Trophoblast cell (in vitro differentiated cells and primary cell): Measurements from ENCODE around the gene MED12L.
A peak's percentile ranks its signal among the peaks of the same experiment; 100 is the strongest.

ENCODE experiments used
- DNase-seq, 2 donors: peaks; one replicate each; pipeline ENCODE4 v3.0.0-alpha.2; 2016
- H2AFZ ChIP-seq: 2 replicates; pipeline ENCODE4 v1.6.1; 2013; ENCODE audit warnings: low read length, moderate library complexity, mild to moderate bottlenecking; ENCODE audit not compliant: insufficient read depth, poor library complexity
- H2AK5ac ChIP-seq: 2 replicates; pipeline ENCODE4 v1.6.1; 2013; ENCODE audit warnings: mild to moderate bottlenecking, low read length
- H2BK120ac ChIP-seq: 2 replicates; pipeline ENCODE4 v1.6.1; 2013; ENCODE audit warnings: low read length, mild to moderate bottlenecking, moderate library complexity; ENCODE audit not compliant: insufficient read depth, poor library complexity
- H2BK12ac ChIP-seq: 2 replicates; pipeline ENCODE4 v1.6.1; 2013; ENCODE audit warnings: mild to moderate bottlenecking, low read length, moderate library complexity
- H2BK5ac ChIP-seq: 2 replicates; pipeline ENCODE4 v1.6.1; 2013; ENCODE audit warnings: low read length, low read depth, moderate library complexity, mild to moderate bottlenecking; ENCODE audit not compliant: poor library complexity
- H3K14ac ChIP-seq: 2 replicates; pipeline ENCODE4 v1.6.1; 2013; ENCODE audit warnings: mild to moderate bottlenecking, low read length
- H3K18ac ChIP-seq: 2 replicates; pipeline ENCODE4 v1.6.1; 2013; ENCODE audit warnings: mild to moderate bottlenecking, low read length
- H3K23ac ChIP-seq: 2 replicates; pipeline ENCODE4 v1.6.1; 2013; ENCODE audit warnings: low read length
- H3K27ac ChIP-seq: 2 replicates; pipeline ENCODE4 v1.5.1; 2013; ENCODE audit warnings: low read depth, mild to moderate bottlenecking, inconsistent platforms, low read length, moderate library complexity
- H3K27me3 ChIP-seq: 2 replicates; pipeline ENCODE4 v1.6.1; 2013; ENCODE audit warnings: inconsistent platforms, mild to moderate bottlenecking, low read length, moderate library complexity; ENCODE audit not compliant: insufficient read depth
- H3K36me3 ChIP-seq, 2 experiments: 1 replicate in 1 of 2; 2 replicates in 1 of 2; pipeline ENCODE4 v1.6.1; 2013; ENCODE audit warnings: low read length in 2 of 2, mild to moderate bottlenecking in 2 of 2, moderate library complexity in 1 of 2; ENCODE audit not compliant: insufficient read depth in 2 of 2, control insufficient read depth in 1 of 2
- H3K4ac ChIP-seq: 2 replicates; pipeline ENCODE4 v1.6.1; 2013; ENCODE audit warnings: low read depth, mild to moderate bottlenecking, low read length, moderate library complexity
- H3K4me1 ChIP-seq, 2 experiments: 1 replicate in 1 of 2; 2 replicates in 1 of 2; pipeline ENCODE4 v1.6.1; 2013; ENCODE audit warnings: low read length in 2 of 2, mild to moderate bottlenecking in 2 of 2, moderate library complexity in 1 of 2; ENCODE audit not compliant: insufficient read depth in 2 of 2, control insufficient read depth in 1 of 2
- H3K4me2 ChIP-seq: 2 replicates; pipeline ENCODE4 v1.6.1; 2013; ENCODE audit warnings: inconsistent platforms, mild to moderate bottlenecking, low read length, moderate library complexity
- H3K4me3 ChIP-seq: 2 replicates; pipeline ENCODE4 v1.5.1; 2013; ENCODE audit warnings: mild to moderate bottlenecking, low read depth, low read length, inconsistent platforms
- H3K79me1 ChIP-seq: one replicate; pipeline ENCODE4 v1.6.1; 2013; ENCODE audit warnings: low read length
- H3K79me2 ChIP-seq: 2 replicates; pipeline ENCODE4 v1.6.1; 2013; ENCODE audit warnings: low read length, mild to moderate bottlenecking; ENCODE audit not compliant: control insufficient read depth, insufficient read depth, poor library complexity
- H3K9ac ChIP-seq: 2 replicates; pipeline ENCODE4 v1.6.1; 2013; ENCODE audit warnings: mild to moderate bottlenecking, low read length
- H3K9me3 ChIP-seq: 2 replicates; pipeline ENCODE4 v1.6.1; 2013; ENCODE audit warnings: low read depth, mild to moderate bottlenecking, control low read depth, inconsistent platforms, low read length; ENCODE audit not compliant: insufficient read depth
- H4K12ac ChIP-seq: 2 replicates; pipeline ENCODE4 v1.6.1; 2013; ENCODE audit warnings: low read depth, mild to moderate bottlenecking, low read length, moderate library complexity
- H4K8ac ChIP-seq: 2 replicates; pipeline ENCODE4 v1.6.1; 2013; ENCODE audit warnings: low read depth, mild to moderate bottlenecking, low read length, moderate library complexity
- H4K91ac ChIP-seq: one replicate; pipeline ENCODE4 v1.6.1; 2013; ENCODE audit warnings: low read depth, mild to moderate bottlenecking, low read length, moderate library complexity
- WGBS: extraction: QIAGEN DNeasy Blood & Tissue Kit; methylation state at CpG from one replicate; pipeline ENCODE4 v1.1.7; 2013; ENCODE audit warnings: missing lambda C conversion rate; ENCODE audit not compliant: insufficient read length, insufficient coverage; ENCODE audit errors: extremely low coverage; 5-methylcytosine and 5-hydroxymethylcytosine counted together

The MED12L gene

GRCh38 chr3:151156618-151157216, 71.3 kb downstream of the MED12L start:
- H3K79me2 ChIP-seq: peaks cover 7% of the 10 kb centered on the region
- no peaks in the 10 kb centered on the region for H3K27me3 ChIP-seq
- H3K4me3 ChIP-seq: no peak overlapping the region
- peak overlapping the region; percentile 86 for H3K27ac ChIP-seq
- H3K36me3 ChIP-seq: peaks cover 5 to 16% of the 10 kb centered on the region in 2 experiments
- no peak overlapping the region for H4K8ac ChIP-seq
- 100% methylated on average over 1 of the region's 3 CpGs for WGBS
- H3K4ac ChIP-seq: no peak overlapping the region
- H3K23ac ChIP-seq: no peak overlapping the region
- no peak overlapping the region for H2BK5ac ChIP-seq
- no peak overlapping the region for H2AFZ ChIP-seq
- DNase-seq: peak; percentile 33 to 79
- H3K79me1 ChIP-seq: peaks cover 8% of the 10 kb centered on the region
- H3K9ac ChIP-seq: no peak overlapping the region
- H3K14ac ChIP-seq: no peak overlapping the region
- no peak overlapping the region for H3K18ac ChIP-seq
- no peak overlapping the region for H2AK5ac ChIP-seq
- no peak overlapping the region for H2BK12ac ChIP-seq
- no peak overlapping the region for H3K4me2 ChIP-seq
- H3K9me3 ChIP-seq: no peaks in the 10 kb centered on the region
- peaks cover 10 to 14% of the 10 kb centered on the region in 2 experiments for H3K4me1 ChIP-seq
- no peak overlapping the region for H4K12ac ChIP-seq
- no peak overlapping the region for H4K91ac ChIP-seq
- no peak overlapping the region for H2BK120ac ChIP-seq

DNA sequence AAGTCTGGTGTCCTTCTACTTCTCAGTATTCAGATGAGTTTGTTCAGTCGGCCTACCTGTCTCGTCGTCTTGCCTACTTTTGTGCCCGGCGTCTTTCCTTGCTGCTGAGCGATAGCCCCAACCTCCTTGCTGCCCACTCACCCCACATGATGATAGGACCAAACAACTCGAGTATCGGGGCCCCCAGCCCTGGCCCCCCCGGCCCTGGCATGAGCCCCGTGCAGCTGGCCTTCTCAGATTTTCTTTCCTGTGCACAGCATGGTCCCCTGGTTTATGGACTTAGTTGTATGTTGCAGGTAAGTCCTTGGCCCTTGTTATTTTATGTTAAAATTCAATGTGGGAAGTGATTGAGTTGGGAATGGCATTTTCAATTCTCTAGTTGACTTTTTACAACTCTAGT, 74.3 kb downstream of the MED12L start:
- H3K27ac ChIP-seq: no peak overlapping the region
- no peak overlapping the region for H4K12ac ChIP-seq
- H3K18ac ChIP-seq: no peak overlapping the region
- no peak overlapping the region for H2AK5ac ChIP-seq
- no peaks in the 10 kb centered on the region for H3K9me3 ChIP-seq
- H3K4ac ChIP-seq: no peak overlapping the region
- no peak for DNase-seq
- H3K79me2 ChIP-seq: peaks cover 3% of the 10 kb centered on the region
- H2BK120ac ChIP-seq: no peak overlapping the region
- no peak overlapping the region for H2AFZ ChIP-seq
- peaks cover 10 to 12% of the 10 kb centered on the region in 2 experiments for H3K4me1 ChIP-seq
- H4K8ac ChIP-seq: no peak overlapping the region
- H3K36me3 ChIP-seq: peaks cover 9 to 23% of the 10 kb centered on the region in 2 experiments
- no peak overlapping the region for H3K14ac ChIP-seq
- no CpG with 5 or more reads among the region's 10 CpGs for WGBS
- H3K27me3 ChIP-seq: no peaks in the 10 kb centered on the region
- H3K79me1 ChIP-seq: peaks cover 8% of the 10 kb centered on the region
- H3K4me2 ChIP-seq: no peak overlapping the region
- no peak overlapping the region for H4K91ac ChIP-seq
- H3K9ac ChIP-seq: no peak overlapping the region
- no peak overlapping the region for H3K4me3 ChIP-seq
- no peak overlapping the region for H3K23ac ChIP-seq
- H2BK12ac ChIP-seq: no peak overlapping the region
- no peak overlapping the region for H2BK5ac ChIP-seq

- H3K4me2 ChIP-seq: no peak overlapping the region
- H3K18ac ChIP-seq: no peak overlapping the region
- H4K91ac ChIP-seq: no peak overlapping the region
- no peak overlapping the region for H3K4me3 ChIP-seq
- H2AFZ ChIP-seq: no peak overlapping the region
- H2BK120ac ChIP-seq: no peak overlapping the region
- DNase-seq: no peak
- no peak overlapping the region for H2BK5ac ChIP-seq
- no peak overlapping the region for H3K4ac ChIP-seq
- H3K9me3 ChIP-seq: no peaks in the 10 kb centered on the region
- H3K27ac ChIP-seq: no peak overlapping the region
- H3K27me3 ChIP-seq: no peaks in the 10 kb centered on the region
- no peak overlapping the region for H2BK12ac ChIP-seq
- no peak overlapping the region for H3K14ac ChIP-seq
- peaks cover 11 to 22% of the 10 kb centered on the region in 2 experiments for H3K36me3 ChIP-seq
- H3K9ac ChIP-seq: no peak overlapping the region
- H3K4me1 ChIP-seq: no peaks in the 10 kb centered on the region
- H4K12ac ChIP-seq: no peak overlapping the region
- H3K79me2 ChIP-seq: peaks cover 4% of the 10 kb centered on the region
- no peaks in the 10 kb centered on the region for H3K79me1 ChIP-seq
- H2AK5ac ChIP-seq: no peak overlapping the region
- no peak overlapping the region for H3K23ac ChIP-seq
- H4K8ac ChIP-seq: no peak overlapping the region
- WGBS: no CpG with 5 or more reads among the region's 7 CpGs
Measured at GRCh38 chr3:151165226-151165625, 79.8 kb downstream of the MED12L start.

GRCh38 chr3:151166161-151166560, 80.7 kb downstream of the MED12L start:
- no peak for DNase-seq
- Histone ChIP-seq H2BK120ac (no peak overlapping the region), H2AK5ac (no peak overlapping the region)

More at GRCh38 chr3:151166161-151166560, 80.7 kb downstream of the MED12L start:
- Histone ChIP-seq H3K27ac (no peak overlapping the region), H3K18ac (no peak overlapping the region), H3K9ac (no peak overlapping the region), H3K27me3 (no peaks in the 10 kb centered on the region), H2AFZ (no peak overlapping the region), H3K79me2 (peaks cover 4% of the 10 kb centered on the region), H3K23ac (no peak overlapping the region), H3K4me2 (no peak overlapping the region), H3K4me1 (no peaks in the 10 kb centered on the region), H3K79me1 (no peaks in the 10 kb centered on the region), H3K14ac (no peak overlapping the region), H2BK5ac (no peak overlapping the region), H4K12ac (no peak overlapping the region), H3K36me3 (peaks cover 15 to 23% of the 10 kb centered on the region in 2 experiments), H4K91ac (no peak overlapping the region), H3K4ac (no peak overlapping the region), H4K8ac (no peak overlapping the region), H2BK12ac (no peak overlapping the region), H3K9me3 (no peaks in the 10 kb centered on the region), H3K4me3 (no peak overlapping the region)
- no CpG with 5 or more reads among the region's 3 CpGs for WGBS
